Subcutaneous adipose tissue (tissue), 4 donors: ENCODE results near the gene EYA2. TPM values are rescaled to one million over a fixed set of nuclear protein-coding genes. Genes with fewer than 3 reads are reported as not detected.

ENCODE experiments used
- CTCF ChIP-seq: fragments of 450-650 bp; IDR thresholded peaks from one replicate; pipeline ENCODE4 v1.5.1; 2016; ENCODE audit warnings: low read depth, mild to moderate bottlenecking, control low read depth, antibody characterized with exemption, moderate library complexity
- total RNA-seq, 4 donors: library from RNA; depleted of rRNA; stranded (reverse); fragments of >200 nt; gene quantifications; one replicate each; pipeline ENCODE4 v1.1.0, GENCODE V29; 2016

EYA2 gene
- total RNA-seq, 4 donors from 2014 or later = 1.3 to 4.7 (median 2.8) TPM

- TF ChIP-seq CTCF = no peak
Measured at GRCh38 chr20:46977204-46977603, 82.6 kb downstream of the EYA2 start.

- TF ChIP-seq CTCF = no peak
Measured at GRCh38 chr20:46977909-46978588, 83.4 kb downstream of the EYA2 start.

- no peak for TF ChIP-seq CTCF
Measured at GRCh38 chr20:46978951-46979491, 84.4 kb downstream of the EYA2 start.

GRCh38 chr20:46979603-46980241, 85.1 kb downstream of the EYA2 start:
- TF ChIP-seq CTCF = no peak

GRCh38 chr20:46981184-46981583, 86.5 kb downstream of the EYA2 start:
- TF ChIP-seq CTCF = no peak

GRCh38 chr20:46983466-46983865, 88.8 kb downstream of the EYA2 start:
- TF ChIP-seq CTCF = no peak

- no peak for TF ChIP-seq CTCF
Measured at GRCh38 chr20:46984405-46984804, 89.8 kb downstream of the EYA2 start.
